ENCODE measurements around the gene JAZF1. TPM values are rescaled to one million over a fixed set of nuclear protein-coding genes. Genes with fewer than 3 reads are reported as not detected.
A peak's percentile ranks its signal among the peaks of the same experiment; 100 is the strongest.

JAZF1 gene
- total and polyA plus RNA-seq, 7 donors = 2.3 to 10.6 (median 5.3) TPM

GRCh38 chr7:27917119-27917518, 263.5 kb downstream of the JAZF1 start:
- DNase-seq (no peak), ATAC-seq (no peak)
- WGBS, 3 donors = 95 to 100% (median 97%) methylated on average over 2 of the region's 2 CpGs
- intact Hi-C loops (cut with DNase I) = no loop called here
- no peak for TF ChIP-seq CTCF (IDR thresholded peaks at IDR 0.05)
- no peaks in the 10 kb centered on the region for H3K9me3 ChIP-seq
- no peak overlapping the region for H3K27ac ChIP-seq
- no peaks in the 10 kb centered on the region for H3K36me3 ChIP-seq (ENCODE audit: insufficient read depth in 1 of 2, low read depth in 1 of 2)
- H3K27me3 ChIP-seq (ENCODE audit: insufficient read depth in 3 of 3, low read length in 2 of 3) = no peaks in the 10 kb centered on the region
- no peaks in the 10 kb centered on the region for H3K4me1 ChIP-seq
- H3K4me3 ChIP-seq = no peak overlapping the region

GRCh38 chr7:27916372-27916771, 264.2 kb downstream of the JAZF1 start:
- ATAC-seq = no peak
- Histone ChIP-seq H3K36me3 (ENCODE audit: insufficient read depth in 1 of 2, low read depth in 1 of 2) (no peaks in the 10 kb centered on the region), H3K27ac (no peak overlapping the region), H3K27me3 (ENCODE audit: insufficient read depth in 3 of 3, low read length in 2 of 3) (no peaks in the 10 kb centered on the region), H3K4me3 (no peak overlapping the region), H3K9me3 (no peaks in the 10 kb centered on the region), H3K4me1 (no peaks in the 10 kb centered on the region)
- WGBS, 3 donors = 95 to 100% (median 97%) methylated on average over 1 of the region's 1 CpG
- no peak for TF ChIP-seq CTCF (IDR thresholded peaks at IDR 0.05)
- DNase-seq = no peak
- intact Hi-C loops (cut with DNase I) = no loop called here

GRCh38 chr7:27914409-27914808, 266.2 kb downstream of the JAZF1 start:
- intact Hi-C loops (cut with DNase I) = loop anchor here in 1 of 2 donors (5.0 kb wide), 1 partner anchor 122 kb away; no protein-coding TSS in a partner anchor
- WGBS, 3 donors = 87 to 88% (median 87%) methylated on average over 3 of the region's 3 CpGs

GRCh38 chr7:27912751-27913150, 267.8 kb downstream of the JAZF1 start:
- no peaks in the 10 kb centered on the region for H3K36me3 ChIP-seq (ENCODE audit: insufficient read depth in 1 of 2, low read depth in 1 of 2)
- 75 to 91% (median 82%) methylated on average over 7 of the region's 7 CpGs for WGBS, 3 donors
- H3K4me3 ChIP-seq = no peak overlapping the region
- DNase-seq (no peak), ATAC-seq (no peak)
- no peaks in the 10 kb centered on the region for H3K4me1 ChIP-seq
- TF ChIP-seq CTCF (IDR thresholded peaks at IDR 0.05) = no peak
- no peak overlapping the region for H3K27ac ChIP-seq
- no peaks in the 10 kb centered on the region for H3K9me3 ChIP-seq
- intact Hi-C loops (cut with DNase I) = loop anchor here in 1 of 2 donors (5.0 kb wide), 1 partner anchor 120 kb away; no protein-coding TSS in a partner anchor
- H3K27me3 ChIP-seq (ENCODE audit: insufficient read depth in 3 of 3, low read length in 2 of 3) = no peaks in the 10 kb centered on the region

More at GRCh38 chr7:27914409-27914808, 266.2 kb downstream of the JAZF1 start:
- Histone ChIP-seq H3K27me3 (ENCODE audit: insufficient read depth in 3 of 3, low read length in 2 of 3) (no peaks in the 10 kb centered on the region), H3K4me3 (no peak overlapping the region), H3K36me3 (ENCODE audit: insufficient read depth in 1 of 2, low read depth in 1 of 2) (no peaks in the 10 kb centered on the region), H3K4me1 (no peaks in the 10 kb centered on the region), H3K27ac (no peak overlapping the region), H3K9me3 (no peaks in the 10 kb centered on the region)
- DNase-seq (no peak), ATAC-seq (peak in 1 of 4 donors; percentile 57)
- no peak for TF ChIP-seq CTCF (IDR thresholded peaks at IDR 0.05)

- H3K4me1 ChIP-seq = no peaks in the 10 kb centered on the region
- H3K27me3 ChIP-seq (ENCODE audit: insufficient read depth in 3 of 3, low read length in 2 of 3) = no peaks in the 10 kb centered on the region
- H3K27ac ChIP-seq = no peak overlapping the region
- H3K9me3 ChIP-seq = no peaks in the 10 kb centered on the region
- no peak for TF ChIP-seq CTCF (IDR thresholded peaks at IDR 0.05)
- no peak overlapping the region for H3K4me3 ChIP-seq
- intact Hi-C loops (cut with DNase I) = loop anchor here in 1 of 2 donors (5.0 kb wide), 1 partner anchor 120 kb away; no protein-coding TSS in a partner anchor
- WGBS, 3 donors = 85 to 91% (median 87%) methylated on average over 3 of the region's 3 CpGs
- DNase-seq (no peak), ATAC-seq (no peak)
- no peaks in the 10 kb centered on the region for H3K36me3 ChIP-seq (ENCODE audit: insufficient read depth in 1 of 2, low read depth in 1 of 2)
Measured at GRCh38 chr7:27911920-27912319, 268.7 kb downstream of the JAZF1 start.

Data from psoas muscle (tissue), 8 donors.